A673 (cell line): Measurements from ENCODE around the gene CBX3. TPM values are rescaled to one million over a fixed set of nuclear protein-coding genes. Genes with fewer than 3 reads are reported as not detected.

Experiments
- BruUV-seq: library from RNA; stranded (reverse); fragments of 400-500 nt; replicated peaks from 2 replicates; lab custom pipeline; 2021; lab: Mats Ljungman, UMichigan
- CTCF ChIA-PET: fragments of 300-600 bp; sonication (Branson Sonifier 250); formaldehyde crosslinking; loops from one replicate; lab custom pipeline; 2022; ENCODE audit warnings: antibody characterized with exemption; lab: Charles Lee
- POLR2A ChIA-PET: fragments of 300-600 bp; sonication (Branson Sonifier 250); formaldehyde crosslinking; loops from one replicate; lab custom pipeline; 2022; ENCODE audit warnings: antibody characterized with exemption; ENCODE audit not compliant: low non-redundant PET; lab: Charles Lee
- DNase-seq: peaks from one replicate; pipeline ENCODE4 v3.0.0-alpha.2; 2015; ENCODE audit warnings: low spot score
- H3K27ac ChIP-seq: fragments of 200-600 bp; sonication (generic); 2 replicates; pipeline ENCODE4 v1.5.1; 2016; ENCODE audit warnings: mixed run types, low read depth, mild to moderate bottlenecking, mixed read lengths, antibody characterized with exemption, low read length; ENCODE audit not compliant: poor library complexity, severe bottlenecking
- H3K27me3 ChIP-seq: fragments of 200-600 bp; sonication (generic); replicated peaks from 2 replicates; pipeline ENCODE4 v1.6.1; 2017; ENCODE audit warnings: mixed run types, low read depth, mild to moderate bottlenecking, mixed read lengths, antibody characterized with exemption, low read length; ENCODE audit not compliant: insufficient read depth, poor library complexity
- H3K36me3 ChIP-seq: fragments of 200-600 bp; sonication (generic); 2 replicates; pipeline ENCODE4 v1.6.1; 2016; ENCODE audit warnings: mixed run types, mild to moderate bottlenecking, mixed read lengths, antibody characterized with exemption, low read length; ENCODE audit not compliant: insufficient read depth, poor library complexity, severe bottlenecking
- H3K4me1 ChIP-seq: fragments of 200-600 bp; sonication (generic); 2 replicates; pipeline ENCODE4 v1.6.1; 2017; ENCODE audit warnings: mixed run types, mild to moderate bottlenecking, mixed read lengths, antibody characterized with exemption, low read length; ENCODE audit not compliant: insufficient read depth, poor library complexity, severe bottlenecking
- H3K4me3 ChIP-seq: fragments of 200-600 bp; sonication (generic); 2 replicates; pipeline ENCODE4 v1.5.1; 2016; ENCODE audit warnings: low read depth, mixed run types, mild to moderate bottlenecking, mixed read lengths, low read length; ENCODE audit not compliant: poor library complexity, severe bottlenecking
- H3K9me3 ChIP-seq: fragments of 200-600 bp; sonication (generic); 2 replicates; pipeline ENCODE4 v1.6.1; 2016; ENCODE audit warnings: mixed run types, low read depth, mild to moderate bottlenecking, mixed read lengths, antibody characterized with exemption, low read length; ENCODE audit not compliant: poor library complexity, severe bottlenecking
- EZH2 ChIP-seq: fragments of 200-600 bp; sonication (generic); IDR thresholded peaks from 2 replicates; pipeline ENCODE4 v1.6.1; 2017; ENCODE audit warnings: borderline replicate concordance, low read depth, mild to moderate bottlenecking, mixed read lengths, antibody characterized with exemption, low read length; ENCODE audit not compliant: poor library complexity, severe bottlenecking
- intact Hi-C: fragments of 100-400 bp; cut with micrococcal nuclease; formaldehyde crosslinking; loops from one replicate; pipeline ENCODE4 v1.10.0; 2022; ENCODE audit not compliant: unreplicated experiment
- total RNA-seq: library from RNA; stranded (reverse); gene quantifications from 2 replicates; pipeline ENCODE4 v1.2.3, GENCODE V29; 2021
- TF ChIP-seq, protein P1 (sequence below): fragments of 300-800, 200-600 bp; sonication (generic); conservative IDR thresholded peaks from 2 replicates; pipeline ENCODE4 v1.5.1; 2017; ENCODE audit warnings: low read depth, mild to moderate bottlenecking, antibody characterized with exemption, low read length, moderate library complexity, mixed read lengths

Gene CBX3
- total RNA-seq, 1 experiment from 2014 or later = 228 TPM

GRCh38 chr7:26212921-26213718 is 11.6 kb downstream of the CBX3 start:
- Histone ChIP-seq H3K9me3 (no peaks in the 10 kb centered on the region), H3K27me3 (no peaks in the 10 kb centered on the region), H3K4me3 (no peak overlapping the region), H3K4me1 (peaks cover 9% of the 10 kb centered on the region), H3K36me3 (peaks cover 55% of the 10 kb centered on the region), H3K27ac (no peak overlapping the region)
- POLR2A ChIA-PET = no interaction called here
- DNase-seq = no peak
- BruUV-seq = no TSS peak
- intact Hi-C loops = no loop called here
- CTCF ChIA-PET = no interaction called here
- TF ChIP-seq, protein P1, sequence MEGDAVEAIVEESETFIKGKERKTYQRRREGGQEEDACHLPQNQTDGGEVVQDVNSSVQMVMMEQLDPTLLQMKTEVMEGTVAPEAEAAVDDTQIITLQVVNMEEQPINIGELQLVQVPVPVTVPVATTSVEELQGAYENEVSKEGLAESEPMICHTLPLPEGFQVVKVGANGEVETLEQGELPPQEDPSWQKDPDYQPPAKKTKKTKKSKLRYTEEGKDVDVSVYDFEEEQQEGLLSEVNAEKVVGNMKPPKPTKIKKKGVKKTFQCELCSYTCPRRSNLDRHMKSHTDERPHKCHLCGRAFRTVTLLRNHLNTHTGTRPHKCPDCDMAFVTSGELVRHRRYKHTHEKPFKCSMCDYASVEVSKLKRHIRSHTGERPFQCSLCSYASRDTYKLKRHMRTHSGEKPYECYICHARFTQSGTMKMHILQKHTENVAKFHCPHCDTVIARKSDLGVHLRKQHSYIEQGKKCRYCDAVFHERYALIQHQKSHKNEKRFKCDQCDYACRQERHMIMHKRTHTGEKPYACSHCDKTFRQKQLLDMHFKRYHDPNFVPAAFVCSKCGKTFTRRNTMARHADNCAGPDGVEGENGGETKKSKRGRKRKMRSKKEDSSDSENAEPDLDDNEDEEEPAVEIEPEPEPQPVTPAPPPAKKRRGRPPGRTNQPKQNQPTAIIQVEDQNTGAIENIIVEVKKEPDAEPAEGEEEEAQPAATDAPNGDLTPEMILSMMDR = no peak
- TF ChIP-seq EZH2 = no peak

GRCh38 chr7:26213807-26214515 is 12.4 kb downstream of the CBX3 start:
- ChIA-PET CTCF (no interaction called here), POLR2A (no interaction called here)

DNA sequence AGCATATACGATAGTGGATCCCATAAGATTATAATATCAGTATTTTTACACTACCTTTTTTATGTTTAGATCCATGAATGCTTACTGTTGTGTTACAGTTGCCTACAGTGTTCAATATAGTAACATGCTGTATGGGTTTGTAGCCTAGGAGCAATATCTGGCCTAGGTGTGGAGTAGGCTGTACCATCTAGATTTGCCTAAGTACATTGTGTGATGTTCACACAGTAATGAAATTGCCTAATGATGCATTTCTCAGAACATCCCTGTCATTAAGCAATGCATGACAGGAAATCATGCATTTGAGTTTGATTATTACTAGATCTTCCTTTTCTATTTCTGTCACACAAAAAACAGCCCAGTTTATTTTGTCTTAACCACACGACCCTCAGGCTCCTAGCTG is 14.5 kb downstream of the CBX3 start:
- ChIA-PET CTCF (no interaction called here), POLR2A (interaction anchor here (0.6 kb wide), 1 partner anchor 8 kb away, joined by 3 read pairs; no protein-coding TSS in a partner anchor)
- Histone ChIP-seq H3K4me1 (peaks cover 6% of the 10 kb centered on the region), H3K4me3 (no peak overlapping the region), H3K27ac (no peak overlapping the region), H3K27me3 (no peaks in the 10 kb centered on the region), H3K9me3 (no peaks in the 10 kb centered on the region), H3K36me3 (peaks cover 26% of the 10 kb centered on the region)
- no TSS peak for BruUV-seq
- intact Hi-C loops = no loop called here
- no peak for DNase-seq
- TF ChIP-seq EZH2 = no peak
- TF ChIP-seq, protein P1 = no peak

More at GRCh38 chr7:26213807-26214515, 12.4 kb downstream of the CBX3 start:
- H3K27ac ChIP-seq = no peak overlapping the region
- BruUV-seq = no TSS peak
- no peak for DNase-seq
- peaks cover 47% of the 10 kb centered on the region for H3K36me3 ChIP-seq
- no peaks in the 10 kb centered on the region for H3K27me3 ChIP-seq
- peaks cover 9% of the 10 kb centered on the region for H3K4me1 ChIP-seq
- H3K4me3 ChIP-seq = no peak overlapping the region
- no peaks in the 10 kb centered on the region for H3K9me3 ChIP-seq
- intact Hi-C loops = no loop called here
- TF ChIP-seq, protein P1 = no peak
- no peak for TF ChIP-seq EZH2
